ENCODE results near the gene FAM20C.
"Not testable (repeated sequence)": the region's sequence is repeated elsewhere in the genome, so short reads cannot be mapped to it uniquely, and the experiment has no call there.

FAM20C gene

GRCh38 chr7:173209-173918 is 19.0 kb upstream of the FAM20C start:
- DNase-seq (ENCODE audit: low spot score) (no peak), FAIRE-seq (no peak)

- FAIRE-seq (no peak), DNase-seq (ENCODE audit: low spot score) (no peak)
Measured at GRCh38 chr7:174716-175115, 17.7 kb upstream of the FAM20C start.

- no peak for FAIRE-seq
- DNase-seq (ENCODE audit: low spot score) = no peak
Measured at GRCh38 chr7:175955-176354, 16.4 kb upstream of the FAM20C start.

GRCh38 chr7:176381-176780 is 16.0 kb upstream of the FAM20C start:
- FAIRE-seq (no peak), DNase-seq (ENCODE audit: low spot score) (no peak)

- DNase-seq (ENCODE audit: low spot score) = no peak
- no peak for FAIRE-seq
Measured at GRCh38 chr7:176786-177459, 15.4 kb upstream of the FAM20C start.

- DNase-seq (ENCODE audit: low spot score) = no peak
- FAIRE-seq = no peak
Measured at GRCh38 chr7:178444-178843, 13.9 kb upstream of the FAM20C start.

GRCh38 chr7:179209-179681 is 13.1 kb upstream of the FAM20C start:
- no peak for FAIRE-seq

GRCh38 chr7:179948-180694 is 12.2 kb upstream of the FAM20C start:
- DNase-seq (ENCODE audit: low spot score) (no peak), FAIRE-seq (no peak)

More at GRCh38 chr7:179209-179681, 13.1 kb upstream of the FAM20C start:
- DNase-seq (ENCODE audit: low spot score) = no peak

- FAIRE-seq (no peak), DNase-seq (ENCODE audit: low spot score) (no peak)
Measured at GRCh38 chr7:181738-182137, 10.6 kb upstream of the FAM20C start.

GRCh38 chr7:182502-182901 is 9.9 kb upstream of the FAM20C start:
- not testable (repeated sequence) for FAIRE-seq; DNase-seq (ENCODE audit: low spot score)

- DNase-seq (ENCODE audit: low spot score) = no peak
- FAIRE-seq = no peak
Measured at GRCh38 chr7:183496-184292, 8.7 kb upstream of the FAM20C start.

- FAIRE-seq (no peak), DNase-seq (ENCODE audit: low spot score) (no peak)
Measured at GRCh38 chr7:184294-185264, 7.8 kb upstream of the FAM20C start.

- DNase-seq (ENCODE audit: low spot score) = no peak
- FAIRE-seq = no peak
Measured at GRCh38 chr7:186516-187113, 5.8 kb upstream of the FAM20C start.

- no peak for FAIRE-seq
- DNase-seq (ENCODE audit: low spot score) = no peak
Measured at GRCh38 chr7:187227-187927, 5.0 kb upstream of the FAM20C start.

GRCh38 chr7:188174-188573 is 4.2 kb upstream of the FAM20C start:
- DNase-seq (ENCODE audit: low spot score) (no peak), FAIRE-seq (no peak)

- DNase-seq (ENCODE audit: low spot score) = no peak
Measured at GRCh38 chr7:188727-189500, 3.5 kb upstream of the FAM20C start.

GRCh38 chr7:189719-190118 is 2.7 kb upstream of the FAM20C start:
- no peak for FAIRE-seq

More at GRCh38 chr7:188727-189500, 3.5 kb upstream of the FAM20C start:
- no peak for FAIRE-seq

GRCh38 chr7:190196-190595 is 2.2 kb upstream of the FAM20C start:
- DNase-seq (ENCODE audit: low spot score) (no peak), FAIRE-seq (no peak)

More at GRCh38 chr7:189719-190118, 2.7 kb upstream of the FAM20C start:
- DNase-seq (ENCODE audit: low spot score) = no peak

All from RCC 7860 (cell line).